CD14-positive monocyte (primary cell): ENCODE measurements around the gene TLK1. TPM values are rescaled to one million over a fixed set of nuclear protein-coding genes. Genes with fewer than 3 reads are reported as not detected.

Experiments
- DNase-seq, 3 donors: peaks; one replicate each; pipeline ENCODE4 v3.0.0-alpha.2; 2011 to 2022
- H2AFZ ChIP-seq: 2 replicates; pipeline ENCODE4 v1.6.0; 2012; ENCODE audit warnings: mild to moderate bottlenecking, low read depth, low read length, inconsistent platforms; ENCODE audit not compliant: insufficient read depth, poor library complexity, severe bottlenecking
- H3K27ac ChIP-seq, 2 donors: 1 replicate in 1 of 2; 2 replicates in 1 of 2; pipeline ENCODE4 v1.5.1; 2012 to 2013; ENCODE audit warnings: low read length in 2 of 2, control low read depth in 1 of 2, inconsistent platforms in 1 of 2, low read depth in 1 of 2, mild to moderate bottlenecking in 1 of 2
- H3K27me3 ChIP-seq, 2 donors: one replicate each; pipeline versions ENCODE4 v1.6.0 to v1.6.1; 2011 to 2013; ENCODE audit warnings: low read length in 2 of 2; ENCODE audit not compliant: control insufficient read depth in 2 of 2, insufficient read depth in 2 of 2
- H3K36me3 ChIP-seq, 2 donors: replicated peaks in 1 of 2; 1 replicate in 1 of 2; 2 replicates in 1 of 2; pipeline versions ENCODE4 v1.5.1 to v1.6.1; 2012 to 2013; ENCODE audit warnings: low read length in 2 of 2, control low read depth in 1 of 2, inconsistent platforms in 1 of 2, mild to moderate bottlenecking in 1 of 2; ENCODE audit not compliant: insufficient read depth in 2 of 2, control insufficient read depth in 1 of 2
- H3K4me1 ChIP-seq, 2 donors: 1 replicate in 1 of 2; 2 replicates in 1 of 2; pipeline versions ENCODE4 v1.5.1 to v1.6.1; 2012 to 2013; ENCODE audit warnings: low read length in 2 of 2, control low read depth in 1 of 2, inconsistent platforms in 1 of 2, mild to moderate bottlenecking in 1 of 2, moderate library complexity in 1 of 2; ENCODE audit not compliant: insufficient read depth in 2 of 2, control insufficient read depth in 1 of 2
- H3K4me2 ChIP-seq: replicated peaks from 2 replicates; pipeline ENCODE3; 2012; ENCODE audit warnings: low read length, moderate library complexity, mild to moderate bottlenecking; ENCODE audit not compliant: poor library complexity, severe bottlenecking; ENCODE audit errors: extremely low read depth
- H3K4me3 ChIP-seq, 3 experiments: fragments of 200-600 bp in 1 of 3; sonication (generic) in 1 of 3; replicated peaks in 1 of 3; 1 replicate in 2 of 3; 2 replicates in 1 of 3; pipeline ENCODE4 v1.5.1; 2011 to 2013; ENCODE audit warnings: low read length in 3 of 3, mild to moderate bottlenecking in 3 of 3, control low read depth in 2 of 3, low read depth in 2 of 3, inconsistent platforms in 1 of 3, moderate library complexity in 1 of 3
- H3K79me2 ChIP-seq: 2 replicates; pipeline ENCODE4 v1.6.0; 2012; ENCODE audit warnings: mild to moderate bottlenecking, control low read depth, inconsistent platforms, low read length, moderate library complexity; ENCODE audit not compliant: insufficient read depth
- H3K9ac ChIP-seq: 2 replicates; pipeline ENCODE4 v1.6.0; 2017; ENCODE audit warnings: low read length, mild to moderate bottlenecking; ENCODE audit not compliant: insufficient read depth, poor library complexity, severe bottlenecking
- H3K9me3 ChIP-seq, 2 donors: replicated peaks in 1 of 2; 1 replicate in 1 of 2; 2 replicates in 1 of 2; pipeline versions ENCODE4 v1.5.1 to v1.6.1; 2012 to 2013; ENCODE audit warnings: low read length in 2 of 2, control low read depth in 1 of 2; ENCODE audit not compliant: control insufficient read depth in 1 of 2, insufficient read depth in 1 of 2
- H4K20me1 ChIP-seq: 2 replicates; pipeline ENCODE4 v1.6.0; 2012; ENCODE audit warnings: mild to moderate bottlenecking, low read length, control low read depth, moderate library complexity; ENCODE audit not compliant: insufficient read depth
- H3K27ac Mint-ChIP-seq, 7 donors: one replicate each; pipeline ENCODE4 v1.8.0; 2020; ENCODE audit warnings: mild to moderate bottlenecking in 7 of 7, mixed read lengths in 7 of 7, moderate library complexity in 6 of 7, inconsistent platforms in 2 of 7
- H3K27me3 Mint-ChIP-seq, 3 donors: one replicate each; pipeline ENCODE4 v1.8.0; 2021 to 2022; ENCODE audit warnings: low read depth in 3 of 3, mild to moderate bottlenecking in 3 of 3, mixed read lengths in 3 of 3, moderate library complexity in 3 of 3, inconsistent platforms in 1 of 3
- H3K36me3 Mint-ChIP-seq, 2 donors: one replicate each; pipeline ENCODE4 v1.8.0; 2020; ENCODE audit warnings: mixed read lengths in 2 of 2, inconsistent platforms in 1 of 2, mild to moderate bottlenecking in 1 of 2
- H3K4me1 Mint-ChIP-seq: one replicate; pipeline ENCODE4 v1.8.0; 2020; ENCODE audit warnings: mild to moderate bottlenecking, mixed read lengths
- H3K4me3 Mint-ChIP-seq, 2 donors: one replicate each; pipeline ENCODE4 v1.8.0; 2020; ENCODE audit warnings: mild to moderate bottlenecking in 2 of 2, mixed read lengths in 2 of 2, moderate library complexity in 1 of 2
- H3K9me3 Mint-ChIP-seq, 7 donors: one replicate each; pipeline ENCODE4 v1.8.0; 2020 to 2022; ENCODE audit warnings: mixed read lengths in 7 of 7, mild to moderate bottlenecking in 6 of 7, moderate library complexity in 6 of 7, inconsistent platforms in 2 of 7
- WGBS: methylation state at CpG from one replicate; pipeline ENCODE4 v1.1.5; 2013; ENCODE audit warnings: missing lambda C conversion rate; ENCODE audit not compliant: insufficient coverage; 5-methylcytosine and 5-hydroxymethylcytosine counted together
- intact Hi-C, 2 donors: fragments of 100-400 bp; cut with micrococcal nuclease; formaldehyde crosslinking; loops; one replicate each; pipeline versions ENCODE4 v1.15.0 to v1.15.1; 2023
- polyA plus RNA-seq, 3 donors: library from polyadenylated mRNA; depleted of rRNA in 1 of 3; unstranded in 2 of 3; stranded (reverse) in 1 of 3; fragments of 300-500 nt in 2 of 3; fragments of >200 nt in 1 of 3; fragmentation: Illumina TruSeq in 2 of 3; gene quantifications; 1 replicate in 2 of 3; 2 replicates in 1 of 3; pipeline ENCODE4 v1.2.3, GENCODE V29; 2012 to 2021
- TF ChIP-seq, protein P1 (sequence below): fragments of 200-600 bp; IDR thresholded peaks from one replicate; pipeline ENCODE4 v1.8.0; 2022; ENCODE audit warnings: antibody characterized with exemption, mild to moderate bottlenecking

TLK1 gene
- polyA plus RNA-seq, 3 donors = 6.3 to 20.0 (median 8.6) TPM

DNA sequence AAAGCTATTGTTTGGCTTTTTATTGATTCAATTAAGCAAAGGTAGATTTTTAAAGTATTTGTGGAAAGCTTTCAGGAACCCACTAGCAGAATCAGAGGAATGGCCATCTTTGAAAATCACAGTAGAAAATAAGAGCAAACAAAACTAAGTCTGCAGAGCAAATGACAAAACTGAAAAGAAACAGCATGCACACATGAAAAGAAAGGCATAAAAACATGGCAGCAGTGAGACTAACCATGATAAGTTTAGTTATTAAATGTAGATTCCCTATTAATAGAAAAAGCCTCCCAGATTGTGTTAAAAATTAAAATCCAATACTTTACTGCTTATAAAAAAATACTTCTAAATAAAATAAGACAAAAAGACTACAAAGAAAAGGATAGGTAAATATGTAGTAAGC is 9.1 kb upstream of the TLK1 start:
- Histone ChIP-seq H3K9ac (no peak overlapping the region), H3K36me3 (no peaks in the 10 kb centered on the region), H3K27ac (no peak overlapping the region), H3K4me1 (no peaks in the 10 kb centered on the region), H3K27me3 (no peaks in the 10 kb centered on the region), H4K20me1 (no peaks in the 10 kb centered on the region), H3K79me2 (no peaks in the 10 kb centered on the region), H3K9me3 (no peaks in the 10 kb centered on the region), H2AFZ (no peak overlapping the region), H3K4me3 (no peak overlapping the region), H3K4me2 (no peak overlapping the region)
- H3K4me1 Mint-ChIP-seq = peaks cover 9% of the 10 kb centered on the region
- peaks cover 0 to 5% (median 3%) of the 10 kb centered on the region in 7 donors for H3K9me3 Mint-ChIP-seq
- no peak overlapping the region for H3K4me3 Mint-ChIP-seq
- TF ChIP-seq, protein P1, sequence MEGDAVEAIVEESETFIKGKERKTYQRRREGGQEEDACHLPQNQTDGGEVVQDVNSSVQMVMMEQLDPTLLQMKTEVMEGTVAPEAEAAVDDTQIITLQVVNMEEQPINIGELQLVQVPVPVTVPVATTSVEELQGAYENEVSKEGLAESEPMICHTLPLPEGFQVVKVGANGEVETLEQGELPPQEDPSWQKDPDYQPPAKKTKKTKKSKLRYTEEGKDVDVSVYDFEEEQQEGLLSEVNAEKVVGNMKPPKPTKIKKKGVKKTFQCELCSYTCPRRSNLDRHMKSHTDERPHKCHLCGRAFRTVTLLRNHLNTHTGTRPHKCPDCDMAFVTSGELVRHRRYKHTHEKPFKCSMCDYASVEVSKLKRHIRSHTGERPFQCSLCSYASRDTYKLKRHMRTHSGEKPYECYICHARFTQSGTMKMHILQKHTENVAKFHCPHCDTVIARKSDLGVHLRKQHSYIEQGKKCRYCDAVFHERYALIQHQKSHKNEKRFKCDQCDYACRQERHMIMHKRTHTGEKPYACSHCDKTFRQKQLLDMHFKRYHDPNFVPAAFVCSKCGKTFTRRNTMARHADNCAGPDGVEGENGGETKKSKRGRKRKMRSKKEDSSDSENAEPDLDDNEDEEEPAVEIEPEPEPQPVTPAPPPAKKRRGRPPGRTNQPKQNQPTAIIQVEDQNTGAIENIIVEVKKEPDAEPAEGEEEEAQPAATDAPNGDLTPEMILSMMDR = no peak
- no peak overlapping the region for H3K27ac Mint-ChIP-seq
- no peaks in the 10 kb centered on the region for H3K36me3 Mint-ChIP-seq
- intact Hi-C loops = loop anchor here in 1 of 2 donors (10.0 kb wide), 1 partner anchor 265 kb away; the partner anchor contains the start of genes DCAF17 and METTL8
- no peak for DNase-seq
- no peaks in the 10 kb centered on the region for H3K27me3 Mint-ChIP-seq

DNA sequence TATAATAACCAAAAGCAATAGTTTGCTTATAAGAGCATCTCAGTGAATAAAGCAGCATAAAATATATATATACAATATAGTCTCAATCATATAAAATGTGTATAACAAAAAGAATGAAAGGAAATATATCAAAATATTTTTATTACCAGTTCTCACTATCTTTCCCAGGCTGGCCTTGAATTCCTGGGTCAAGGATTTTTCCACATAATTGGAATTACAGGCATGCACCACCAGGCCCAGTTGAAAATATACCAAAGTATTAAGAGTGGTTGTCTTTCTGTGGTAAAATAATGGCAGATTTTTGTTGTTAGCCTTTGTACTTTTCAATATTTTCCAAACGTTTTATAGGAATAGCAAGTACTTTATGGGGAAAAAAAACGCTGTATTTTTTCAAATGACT is 8.6 kb upstream of the TLK1 start:
- Histone ChIP-seq H3K9ac (no peak overlapping the region), H3K4me2 (no peak overlapping the region), H3K4me1 (no peaks in the 10 kb centered on the region), H3K9me3 (no peaks in the 10 kb centered on the region), H3K27me3 (no peaks in the 10 kb centered on the region), H3K79me2 (no peaks in the 10 kb centered on the region), H4K20me1 (no peaks in the 10 kb centered on the region), H3K4me3 (no peak overlapping the region), H3K27ac (no peak overlapping the region), H3K36me3 (no peaks in the 10 kb centered on the region), H2AFZ (no peak overlapping the region)
- peaks cover 9% of the 10 kb centered on the region for H3K4me1 Mint-ChIP-seq
- intact Hi-C loops = loop anchor here in 1 of 2 donors (10.0 kb wide), 1 partner anchor 265 kb away; the partner anchor contains the start of genes DCAF17 and METTL8
- no peaks in the 10 kb centered on the region for H3K36me3 Mint-ChIP-seq
- H3K4me3 Mint-ChIP-seq = no peak overlapping the region
- no peak for DNase-seq
- no peaks in the 10 kb centered on the region for H3K27me3 Mint-ChIP-seq
- TF ChIP-seq, protein P1 = no peak
- no CpG with 5 or more reads among the region's 2 CpGs for WGBS
- no peak overlapping the region for H3K27ac Mint-ChIP-seq
- peaks cover 0 to 5% (median 3%) of the 10 kb centered on the region in 7 donors for H3K9me3 Mint-ChIP-seq
